NCI-H460 (cell line): ENCODE data around the gene TTC9C. TPM values are rescaled to one million over a fixed set of nuclear protein-coding genes. Genes with fewer than 3 reads are reported as not detected.
A peak's percentile ranks its signal among the peaks of the same experiment; 100 is the strongest.
"Not testable (repeated sequence)": the region's sequence is repeated elsewhere in the genome, so short reads cannot be mapped to it uniquely, and the experiment has no call there.

Experiments used
- DNase-seq: peaks from one replicate; pipeline ENCODE4 v3.0.0-alpha.2; 2016; ENCODE audit warnings: low read depth; ENCODE audit errors: extremely low read depth
- total RNA-seq: library from RNA; depleted of rRNA; stranded (reverse); fragments of >200 nt; shearing (Covaris generic); gene quantifications from 2 replicates; pipeline ENCODE4 v1.2.3, GENCODE V29; 2014

Gene TTC9C
- total RNA-seq, 1 experiment from 2014 or later, result 25.8 TPM

- no peak for DNase-seq
Observed at GRCh38 chr11:62747475-62748160, 19.3 kb downstream of the TTC9C start.

- not testable (repeated sequence) for DNase-seq
Observed at GRCh38 chr11:62749931-62750330, 21.6 kb downstream of the TTC9C start.

GRCh38 chr11:62752177-62752785 lies 24.0 kb downstream of the TTC9C start:
- no peak for DNase-seq

- no peak for DNase-seq
Observed at GRCh38 chr11:62752994-62753735, 24.9 kb downstream of the TTC9C start.

DNA sequence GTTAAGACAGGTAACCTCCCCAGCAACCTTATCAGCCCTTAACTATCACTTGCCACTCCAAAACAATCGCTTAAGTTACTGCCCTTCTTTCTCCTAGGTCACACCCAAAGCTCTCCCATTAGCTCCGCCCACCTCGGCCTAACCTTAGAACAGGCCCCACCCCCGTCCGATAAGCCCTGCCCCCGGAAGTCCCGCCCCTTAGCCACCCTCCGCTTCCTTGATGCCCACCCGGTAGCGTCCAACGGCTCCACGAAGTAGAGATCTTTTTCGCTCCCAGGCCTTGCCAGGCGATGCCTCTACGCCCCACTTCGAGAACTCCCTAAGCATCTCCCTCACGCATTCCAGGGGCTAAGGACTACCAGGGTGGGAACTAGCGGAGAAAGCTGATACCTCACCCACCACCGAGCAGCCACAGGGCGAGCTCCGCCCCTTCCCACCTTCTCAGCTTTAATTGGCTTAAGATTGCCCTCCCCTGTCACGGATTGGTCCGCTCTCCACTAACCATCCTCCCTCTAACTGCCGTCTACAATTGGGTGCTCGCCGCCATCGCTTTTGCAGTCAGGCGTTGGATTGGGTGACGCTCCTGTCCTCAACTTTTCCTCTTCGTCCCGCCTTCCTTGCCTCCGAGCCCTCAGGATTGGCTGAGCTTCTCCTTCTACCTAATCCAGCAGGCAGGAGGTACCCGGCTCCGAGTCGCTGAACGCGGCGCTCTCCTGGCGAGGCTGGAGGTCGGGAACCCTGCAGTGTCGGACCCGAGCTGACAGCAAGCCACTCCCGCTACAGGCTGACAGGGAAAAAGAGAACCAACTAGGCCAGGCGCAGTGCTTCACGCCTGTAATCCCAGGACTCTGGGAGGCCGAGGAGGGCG lies 25.7 kb downstream of the TTC9C start, which contains the start of gene ZBTB3:
Gene ZBTB3 (minus strand): TSS at position 425 of the 868 bp plus-strand sequence. CDS start 496 bp downstream, outside the sequence.
- DNase-seq, result peak; percentile 98

- no peak for DNase-seq
Observed at GRCh38 chr11:62755086-62755615, 26.9 kb downstream of the TTC9C start.

DNA sequence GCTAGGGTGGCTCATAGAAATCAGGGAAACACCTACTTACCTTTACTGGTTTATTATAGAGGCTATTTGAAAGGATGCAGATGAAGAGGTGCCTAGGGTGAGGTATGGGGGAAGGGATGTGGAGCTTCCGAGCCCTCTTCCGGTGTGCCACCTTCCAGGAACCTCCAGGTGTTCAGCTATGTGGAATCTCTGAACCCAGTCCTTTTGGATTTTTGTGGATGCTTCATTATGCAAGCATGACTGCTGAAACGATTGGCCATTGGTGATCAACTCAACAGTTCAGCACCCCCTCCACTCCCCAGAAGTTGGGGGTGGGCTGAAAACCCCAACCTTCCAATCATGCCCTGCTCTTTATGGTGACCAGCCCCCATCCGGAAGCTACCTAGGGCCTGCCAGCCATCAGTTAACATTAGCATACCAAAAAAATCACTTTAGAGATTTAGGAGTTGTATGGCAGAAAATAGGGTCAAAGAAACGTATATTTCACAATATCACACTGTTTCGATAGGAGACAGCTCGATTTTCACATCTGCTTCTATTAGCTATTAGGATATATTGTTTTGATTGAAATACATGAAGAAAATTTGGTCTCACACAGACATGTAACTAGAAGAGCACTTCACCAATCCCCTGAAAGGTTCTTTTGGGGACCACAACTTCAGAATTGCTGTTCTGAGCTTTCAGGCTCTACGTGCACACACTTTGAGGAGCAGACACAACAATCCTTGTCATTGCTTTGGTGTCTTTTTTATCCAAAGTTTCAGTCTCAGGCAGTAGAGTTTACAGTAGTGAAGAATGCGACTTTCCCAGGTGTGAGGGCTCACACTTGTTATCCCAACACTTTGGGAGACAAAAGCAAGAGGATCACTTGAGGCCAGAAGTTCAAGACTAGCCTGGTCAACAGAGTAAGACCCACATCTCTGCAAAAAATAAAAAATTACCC lies 29.8 kb downstream of the TTC9C start:
- no peak for DNase-seq

- DNase-seq, result not testable (repeated sequence)
Observed at GRCh38 chr11:62760867-62761227, 32.6 kb downstream of the TTC9C start.

DNA sequence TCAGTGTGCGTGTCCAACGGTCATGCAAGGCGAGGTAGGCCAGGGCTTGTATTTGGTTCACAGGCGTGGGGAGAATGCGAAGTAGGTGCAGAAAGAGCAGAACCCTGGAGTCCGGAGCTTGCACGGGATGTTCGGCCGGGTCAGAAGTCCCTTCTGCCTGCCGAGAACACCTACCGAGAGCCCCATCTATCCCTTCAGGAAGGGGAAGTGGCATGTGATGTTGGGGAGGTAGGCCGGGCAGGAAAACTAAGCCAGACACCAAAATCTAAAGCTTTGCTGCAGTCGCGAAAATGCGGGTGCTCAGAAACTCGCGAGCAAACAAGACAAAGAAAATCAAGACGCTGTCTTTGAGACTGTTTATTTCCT lies 42.5 kb downstream of the TTC9C start:
- DNase-seq, result no peak

- peak; percentile 94 for DNase-seq
Observed at GRCh38 chr11:62771144-62772021, 43.1 kb downstream of the TTC9C start, which contains the start of gene TAF6L. Gene TAF6L (plus strand): TSS chr11:62771396. CDS start chr11:62775784, 4,388 bp downstream.

DNA sequence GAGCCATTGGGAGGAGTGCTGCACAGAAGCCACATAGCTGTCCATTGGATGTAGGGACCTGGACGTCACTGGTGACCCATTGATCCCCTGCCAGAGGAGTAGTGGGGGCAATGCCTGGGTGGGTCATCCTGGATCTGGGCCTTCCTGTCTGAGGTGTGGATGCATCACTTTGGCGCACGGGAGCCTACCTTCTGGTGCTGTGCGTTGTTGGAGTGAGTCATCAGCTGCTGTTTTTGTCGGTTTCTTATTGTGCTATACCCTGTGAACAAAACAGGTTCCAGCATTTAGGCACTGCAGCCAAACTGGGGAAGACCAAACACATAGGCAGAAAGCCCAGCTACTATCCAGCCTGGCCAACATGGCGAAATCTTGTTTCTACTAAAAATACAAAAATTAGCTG lies 46.1 kb downstream of the TTC9C start:
- DNase-seq, result no peak

- no peak for DNase-seq
Observed at GRCh38 chr11:62775646-62776045, 47.4 kb downstream of the TTC9C start.

DNA sequence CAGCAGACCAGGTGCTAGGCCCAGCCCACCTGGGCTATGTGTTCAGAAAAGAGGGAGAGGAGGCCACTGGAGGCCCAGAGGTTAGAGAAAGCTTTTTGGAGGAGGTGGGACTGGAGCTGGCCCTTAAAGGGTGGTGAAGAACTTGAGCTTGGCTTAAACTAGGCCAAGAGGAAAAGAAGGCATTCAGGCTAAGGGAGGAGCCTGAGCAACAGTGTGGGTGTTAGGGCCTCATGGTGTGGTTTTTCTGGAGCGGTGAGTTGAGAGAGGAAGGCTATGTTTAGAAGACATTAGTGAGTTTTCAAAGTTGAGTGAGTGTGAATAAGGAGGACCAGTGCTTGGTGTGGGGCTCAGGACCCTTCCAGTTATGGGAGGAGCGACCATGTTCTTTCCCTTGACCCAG lies 49.1 kb downstream of the TTC9C start:
- DNase-seq, result no peak

DNA sequence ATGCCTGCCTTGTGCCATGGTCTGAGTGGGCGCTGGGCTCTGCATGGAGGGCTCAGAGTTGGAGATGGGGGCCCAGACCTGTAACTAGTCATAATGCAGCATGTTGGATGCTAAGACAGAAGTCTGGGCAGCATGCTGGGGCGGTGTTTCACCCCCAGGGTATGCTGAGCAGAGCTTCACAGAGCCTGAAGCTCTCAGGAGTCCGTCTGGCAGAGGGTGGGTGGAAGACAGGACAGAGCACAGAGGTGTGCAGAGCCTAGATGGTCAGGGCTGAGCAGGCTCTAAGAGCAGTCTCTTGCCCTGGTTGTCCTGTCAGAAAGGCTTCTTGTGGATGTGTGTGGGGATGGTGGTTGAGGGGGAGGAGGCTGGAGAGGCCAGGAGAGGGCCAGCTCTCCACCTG lies 50.2 kb downstream of the TTC9C start:
- no peak for DNase-seq

- no peak for DNase-seq
Observed at GRCh38 chr11:62782753-62783152, 54.5 kb downstream of the TTC9C start.

DNA sequence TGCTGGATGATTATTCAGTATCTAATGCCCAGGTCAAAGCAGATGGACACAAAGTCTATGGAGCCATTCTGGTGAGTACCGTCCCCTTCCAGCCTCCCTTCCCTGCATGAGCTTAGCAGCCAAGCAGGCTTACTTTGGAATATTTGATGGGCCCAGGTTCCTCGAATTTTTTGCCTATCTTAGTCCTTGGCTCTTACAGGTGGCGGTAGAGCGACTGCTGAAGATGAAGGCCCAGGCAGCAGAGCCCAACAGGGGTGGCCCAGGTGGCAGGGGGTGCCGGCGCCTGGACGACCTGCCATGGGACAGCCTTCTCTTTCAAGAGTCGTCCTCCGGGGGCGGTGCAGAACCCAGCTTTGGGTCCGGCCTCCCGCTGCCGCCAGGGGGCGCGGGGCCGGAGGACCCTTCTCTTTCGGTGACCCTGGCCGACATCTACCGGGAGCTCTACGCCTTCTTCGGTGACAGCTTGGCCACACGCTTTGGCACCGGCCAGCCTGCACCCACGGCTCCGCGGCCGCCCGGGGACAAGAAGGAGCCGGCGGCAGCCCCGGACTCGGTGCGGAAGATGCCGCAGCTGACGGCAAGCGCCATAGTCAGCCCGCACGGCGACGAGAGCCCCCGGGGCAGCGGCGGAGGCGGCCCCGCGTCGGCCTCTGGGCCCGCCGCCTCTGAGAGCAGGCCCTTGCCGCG lies 58.2 kb downstream of the TTC9C start:
- DNase-seq, result peak; percentile 74

- peak; percentile 92 for DNase-seq
Observed at GRCh38 chr11:62787005-62787759, 58.9 kb downstream of the TTC9C start, which contains the start of gene TMEM179B. Gene TMEM179B (plus strand): TSS chr11:62787402. CDS start chr11:62787432, 30 bp downstream.
